DMS 273 treated with DMSO at 0.1 percent for 48 hours (cell line): ENCODE measurements around the gene TTC39B.
A peak's percentile ranks its signal among the peaks of the same experiment; 100 is the strongest.

Source experiments
- DNase-seq: peaks from one replicate; lab custom pipeline; 2025; lab: John Stamatoyannopoulos, UW

Gene TTC39B

DNA sequence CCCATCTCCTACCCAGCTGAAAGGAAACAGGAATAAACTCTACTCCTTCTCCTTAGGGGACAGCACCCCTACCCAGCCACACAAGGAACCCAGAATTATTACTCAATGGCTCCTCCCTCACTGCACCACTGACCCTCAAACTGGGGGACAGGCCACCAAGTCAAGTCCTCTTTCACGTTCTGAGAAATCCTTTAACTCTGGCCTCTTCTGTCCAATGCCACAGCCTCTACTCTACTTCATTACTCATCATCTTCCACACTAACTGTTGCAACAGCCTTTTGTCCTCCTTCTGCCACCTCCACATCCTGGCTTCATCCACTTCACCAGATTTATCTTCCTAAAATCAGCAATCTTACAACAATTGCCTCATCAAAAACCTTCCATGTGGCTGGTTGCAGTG lies 6.8 kb downstream of the TTC39B start:
- DNase-seq: no peak

DNA sequence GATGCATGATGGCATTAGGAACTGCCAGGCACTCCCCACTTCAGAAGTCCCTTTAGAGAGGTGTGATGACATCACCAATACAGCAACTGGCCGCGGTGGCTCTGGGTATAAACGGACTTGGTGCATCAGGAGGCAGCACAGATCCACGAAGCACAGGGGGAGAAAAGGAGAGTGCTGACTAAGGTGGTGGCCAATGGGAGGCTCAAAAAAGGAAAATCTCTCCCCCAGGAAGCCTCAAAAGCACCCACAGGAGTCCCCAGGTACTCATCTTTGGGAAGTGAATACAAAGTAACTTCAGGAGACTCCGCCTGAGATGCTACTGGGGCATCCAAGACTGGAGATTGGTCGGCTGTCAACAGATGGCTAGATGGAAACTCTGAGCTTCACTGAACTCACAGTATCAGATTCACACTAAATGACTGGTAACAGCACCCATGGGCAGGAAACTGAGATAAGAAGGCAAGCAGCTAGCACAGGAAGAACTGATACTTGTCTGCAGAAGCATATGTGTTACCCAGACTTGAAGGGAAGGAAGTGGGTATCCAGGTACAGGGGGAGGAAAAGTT lies 7.6 kb downstream of the TTC39B start:
- no peak for DNase-seq

DNA sequence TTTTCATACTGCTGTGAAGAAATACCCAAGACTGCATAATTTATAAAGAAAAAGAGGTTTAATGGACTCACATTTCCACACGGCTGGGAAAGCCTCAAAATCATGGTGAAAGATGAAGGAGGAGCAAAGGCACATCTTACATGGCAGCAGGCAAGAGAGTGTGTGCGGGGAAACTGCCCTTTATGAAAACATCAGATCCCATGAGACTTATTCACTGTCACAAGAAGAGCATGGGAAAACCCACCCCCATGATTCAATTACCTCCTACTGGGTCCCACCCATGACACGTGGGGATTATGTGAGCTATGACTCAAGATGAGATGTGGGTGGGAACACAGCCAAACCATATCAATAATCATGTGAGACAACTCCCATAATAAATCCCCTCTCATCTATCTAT lies 8.7 kb downstream of the TTC39B start:
- DNase-seq: no peak

DNA sequence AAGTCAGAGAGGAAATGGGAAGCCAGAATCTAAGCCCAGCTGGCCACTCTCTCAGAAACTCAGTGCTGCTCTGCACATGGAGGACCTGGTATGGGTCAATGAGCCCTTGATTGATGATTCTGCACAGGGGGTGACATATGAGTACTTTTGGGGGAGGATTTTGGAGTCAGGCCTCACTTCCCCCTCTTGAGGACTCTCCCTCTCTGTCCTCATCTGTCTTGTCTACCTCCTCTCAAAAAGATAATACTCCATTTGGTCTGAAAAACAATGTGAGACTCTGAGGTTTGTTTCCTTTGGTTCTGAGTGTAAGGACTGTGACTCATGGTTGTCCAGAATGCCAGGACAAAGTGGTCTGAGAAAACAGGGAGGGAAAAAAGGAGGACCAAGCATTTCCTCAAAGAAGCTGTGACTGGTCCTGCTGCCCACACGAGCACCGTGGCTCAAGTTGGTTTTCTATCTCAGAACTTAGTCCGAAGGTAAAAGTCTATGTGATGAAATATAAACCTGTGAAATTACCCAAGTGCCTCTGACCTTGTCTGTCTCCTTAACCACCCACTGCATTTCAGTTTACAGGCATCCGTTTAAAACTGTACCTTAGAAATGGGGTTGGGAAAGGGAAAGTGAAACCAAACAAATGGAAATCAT lies 11.1 kb downstream of the TTC39B start:
- DNase-seq: peak; percentile 23

DNA sequence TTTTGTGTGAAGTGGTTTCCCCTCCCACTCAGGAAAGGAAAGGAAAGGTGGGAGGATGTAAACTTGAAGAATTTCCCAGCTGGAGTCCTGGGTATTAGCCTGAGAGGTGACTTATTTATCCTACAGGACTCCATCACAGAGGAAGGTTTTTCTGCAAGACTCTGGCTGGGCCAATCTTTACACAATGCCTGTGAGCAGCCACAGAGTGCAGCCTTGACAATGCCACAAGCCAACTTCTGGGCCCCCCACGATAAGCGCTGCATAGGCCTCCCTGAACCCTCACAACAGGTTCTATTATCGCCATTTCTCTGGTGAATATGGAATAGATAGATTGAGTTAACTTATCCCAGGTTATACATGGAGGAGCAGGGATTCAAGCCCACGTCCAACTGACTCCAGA lies 12.4 kb downstream of the TTC39B start:
- DNase-seq: no peak

DNA sequence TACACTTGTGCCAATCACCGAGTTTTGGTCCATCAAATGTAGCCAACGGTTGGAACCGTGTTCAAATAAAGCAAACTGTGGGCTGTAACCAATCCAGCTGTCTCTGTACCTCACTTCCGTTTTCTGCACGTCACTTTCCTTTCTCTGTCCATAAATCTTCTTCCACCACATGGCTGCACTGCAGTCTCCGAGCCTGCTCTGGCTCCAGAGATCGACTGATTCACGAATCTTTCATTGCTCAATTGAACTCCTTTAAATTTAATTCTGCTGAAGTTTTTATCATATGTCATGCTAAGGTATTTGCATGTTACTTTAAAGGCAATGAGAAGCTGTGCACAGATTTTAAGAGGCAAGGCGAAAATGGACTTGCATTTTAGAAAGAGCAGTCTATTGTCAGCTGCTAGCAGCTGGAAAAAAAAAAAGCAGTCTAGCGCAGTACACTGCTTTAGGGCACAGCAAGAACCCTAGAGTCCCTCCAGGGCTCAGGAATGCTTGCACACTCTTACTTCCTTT lies 13.2 kb downstream of the TTC39B start:
- DNase-seq: no peak

DNA sequence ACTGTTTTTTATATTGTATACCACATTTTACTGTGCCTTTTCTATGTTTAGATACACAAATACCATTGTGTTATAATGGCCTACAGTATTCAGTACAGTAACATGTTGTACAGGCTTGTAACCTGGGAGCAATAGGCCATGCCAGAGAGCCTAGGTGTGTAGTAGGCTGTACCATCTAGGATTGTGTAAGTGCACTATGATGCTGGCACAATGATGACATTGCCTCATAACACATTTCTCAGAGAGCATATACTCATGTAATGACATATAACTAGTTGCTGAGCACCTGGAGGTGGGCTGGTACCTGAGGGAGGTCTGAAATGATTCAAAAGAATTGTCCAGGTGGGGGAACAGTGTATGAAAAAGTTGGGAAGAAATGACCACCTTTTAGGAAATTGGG lies 13.9 kb downstream of the TTC39B start:
- no peak for DNase-seq

DNA sequence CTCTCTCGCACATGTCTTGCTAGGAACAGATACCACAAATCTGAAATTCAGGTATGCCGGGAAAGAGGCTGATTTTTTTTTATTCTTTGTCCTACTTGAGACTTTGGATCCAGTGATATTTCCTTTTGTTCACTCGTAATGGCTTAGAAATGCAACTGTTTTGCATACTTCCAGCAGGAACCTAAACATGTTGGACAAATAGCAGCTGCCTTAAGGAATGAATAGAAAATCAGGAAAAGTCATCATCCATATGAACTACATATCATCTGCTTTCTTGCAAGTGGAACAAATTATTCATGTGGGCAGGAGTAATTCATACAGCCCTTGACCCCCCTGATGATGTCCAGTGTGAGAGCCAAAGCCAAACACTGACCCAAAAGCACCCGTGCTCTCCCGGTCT lies 17.4 kb downstream of the TTC39B start:
- no peak for DNase-seq

DNA sequence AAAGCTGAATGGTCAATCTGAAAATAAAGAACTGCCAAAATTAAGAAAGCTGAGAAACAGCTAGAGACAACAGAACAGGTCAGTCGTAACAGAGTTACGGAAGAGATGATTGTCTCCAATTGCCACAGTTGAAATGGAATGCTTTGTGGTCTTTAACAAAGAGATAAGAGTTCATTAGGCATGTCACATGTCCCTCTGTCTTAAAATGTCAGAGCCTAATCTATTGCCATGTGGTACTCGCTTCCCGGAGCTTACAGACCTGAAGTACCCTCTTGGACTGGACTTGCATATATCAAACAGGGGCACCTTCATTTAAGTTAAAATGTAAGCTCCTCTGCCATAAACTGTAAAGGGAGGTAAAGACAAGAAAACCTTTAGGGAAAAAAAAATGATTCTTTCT lies 19.7 kb downstream of the TTC39B start:
- no peak for DNase-seq

DNA sequence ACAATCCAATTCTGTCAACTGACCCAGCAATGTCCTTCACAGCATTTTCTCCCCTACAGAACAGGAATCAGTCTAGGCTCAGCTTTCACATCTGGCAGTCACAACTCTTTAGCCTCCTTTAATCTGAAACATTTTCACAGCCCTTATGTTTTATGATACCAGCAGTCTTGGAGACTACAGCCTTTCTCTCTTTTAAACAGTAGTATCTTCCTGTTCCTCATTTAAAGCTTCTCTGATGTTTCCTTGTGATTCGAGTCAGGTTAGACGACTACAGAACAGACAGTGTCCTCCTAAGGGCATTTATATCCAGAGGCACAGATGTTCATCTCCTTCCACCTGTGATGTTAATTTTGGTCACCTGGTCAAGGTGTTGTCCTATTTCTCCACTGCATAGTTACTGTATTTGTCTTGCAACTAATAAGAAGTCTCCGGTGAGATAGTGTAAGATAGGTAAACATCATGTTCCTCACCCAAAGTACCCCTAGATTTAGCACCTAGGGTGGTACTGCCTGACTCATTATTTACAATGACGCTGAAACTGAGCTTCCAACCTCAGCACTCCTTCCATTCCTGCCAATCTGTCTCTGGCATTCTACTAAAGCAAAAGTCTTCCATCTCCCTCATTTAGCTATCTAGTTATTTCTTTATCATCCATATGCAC lies 20.7 kb downstream of the TTC39B start:
- no peak for DNase-seq

DNA sequence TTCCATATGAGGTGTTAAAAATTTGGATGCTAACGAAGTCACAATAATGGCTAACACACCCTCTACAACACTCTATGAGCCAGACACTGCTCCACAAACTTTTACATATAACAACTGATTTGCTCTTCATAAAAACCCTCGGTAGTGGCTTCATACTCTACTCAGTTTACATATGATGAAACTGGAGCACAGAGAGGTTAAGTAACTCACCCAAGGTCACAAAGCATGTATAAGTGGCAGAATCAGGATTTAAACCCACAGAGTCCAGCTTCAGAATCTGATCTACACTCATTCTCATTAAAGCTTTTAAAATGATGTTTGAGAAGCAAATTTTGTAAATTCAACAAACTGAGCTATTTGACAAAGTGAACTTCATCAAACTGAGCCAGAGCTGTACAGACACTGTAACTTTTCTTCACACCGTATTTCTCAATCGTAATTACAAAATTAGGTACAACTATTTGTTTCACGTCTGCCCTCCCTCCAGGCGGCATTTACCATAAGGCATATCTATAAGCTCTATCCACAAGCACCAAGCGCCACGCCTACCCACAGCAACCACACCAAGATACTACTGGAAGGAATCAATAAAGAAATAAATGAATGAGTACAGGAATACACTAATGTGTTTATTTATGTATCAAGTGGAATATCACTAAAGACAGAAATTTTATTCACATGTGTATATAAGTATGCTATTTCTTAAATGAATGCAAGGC lies 24.3 kb downstream of the TTC39B start:
- no peak for DNase-seq

DNA sequence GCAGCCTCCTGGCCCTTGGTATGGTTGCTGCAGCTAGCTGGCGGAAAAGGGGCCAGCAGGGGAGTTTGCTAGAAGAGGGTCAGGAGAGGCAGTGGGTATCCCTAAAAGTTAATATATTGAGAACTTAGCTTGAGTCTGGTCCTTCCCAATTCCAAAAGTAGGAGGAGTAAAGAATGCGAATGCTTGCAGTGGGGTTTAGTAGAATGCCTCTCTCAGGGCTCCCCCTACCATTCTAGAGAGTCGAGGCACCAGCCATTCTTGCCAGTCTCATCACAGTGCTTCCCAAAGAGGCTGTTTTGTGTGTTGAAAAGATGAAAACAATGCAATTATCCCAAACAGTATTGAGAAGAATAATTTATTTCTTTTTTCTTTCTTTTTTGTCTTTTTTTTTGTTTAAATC lies 26.4 kb downstream of the TTC39B start:
- DNase-seq: no peak

DNA sequence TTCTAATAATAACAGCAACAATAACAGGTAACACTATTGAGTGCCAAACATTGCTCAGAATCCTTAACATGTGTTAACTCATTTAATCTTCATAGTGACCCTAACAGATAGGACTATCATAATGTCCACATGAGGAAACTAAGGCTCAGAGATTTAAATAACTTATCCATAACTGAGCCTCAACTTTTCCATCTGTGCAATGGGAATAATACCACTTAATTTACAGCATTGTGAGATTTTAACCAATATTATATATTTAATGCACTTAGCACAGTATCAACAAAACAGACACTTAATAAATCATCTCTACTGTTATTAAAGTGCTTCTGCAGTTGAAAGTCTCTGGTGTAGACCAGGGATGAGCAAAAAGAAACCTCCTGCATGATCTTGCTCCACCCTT lies 28.2 kb downstream of the TTC39B start:
- DNase-seq: no peak

DNA sequence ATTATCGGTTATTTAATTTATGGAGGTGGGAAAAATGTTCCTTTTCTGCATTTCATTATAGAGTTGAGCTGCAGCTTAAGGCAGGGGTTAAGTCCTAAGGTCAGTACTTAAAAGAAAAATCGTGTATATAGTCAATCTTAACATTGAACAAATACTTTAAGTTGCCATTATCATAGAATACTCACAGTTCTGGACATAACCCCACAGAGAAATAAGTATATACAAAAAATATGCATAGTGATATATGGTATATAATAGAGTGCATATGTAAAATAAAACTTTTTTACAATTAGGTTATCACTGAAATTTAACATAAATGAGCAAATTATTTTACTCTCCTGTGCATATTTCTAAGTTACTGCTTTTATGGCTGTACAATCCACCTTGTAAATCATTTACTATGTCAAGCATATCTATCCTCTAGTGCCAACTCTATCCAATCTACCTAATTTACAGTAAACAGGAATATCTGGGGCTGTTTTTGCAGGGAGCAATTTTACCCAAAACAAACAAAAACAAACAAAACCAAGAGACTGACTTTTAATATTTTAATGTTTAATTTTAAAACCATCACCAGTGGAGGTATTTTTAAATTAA lies 28.8 kb downstream of the TTC39B start:
- no peak for DNase-seq

DNA sequence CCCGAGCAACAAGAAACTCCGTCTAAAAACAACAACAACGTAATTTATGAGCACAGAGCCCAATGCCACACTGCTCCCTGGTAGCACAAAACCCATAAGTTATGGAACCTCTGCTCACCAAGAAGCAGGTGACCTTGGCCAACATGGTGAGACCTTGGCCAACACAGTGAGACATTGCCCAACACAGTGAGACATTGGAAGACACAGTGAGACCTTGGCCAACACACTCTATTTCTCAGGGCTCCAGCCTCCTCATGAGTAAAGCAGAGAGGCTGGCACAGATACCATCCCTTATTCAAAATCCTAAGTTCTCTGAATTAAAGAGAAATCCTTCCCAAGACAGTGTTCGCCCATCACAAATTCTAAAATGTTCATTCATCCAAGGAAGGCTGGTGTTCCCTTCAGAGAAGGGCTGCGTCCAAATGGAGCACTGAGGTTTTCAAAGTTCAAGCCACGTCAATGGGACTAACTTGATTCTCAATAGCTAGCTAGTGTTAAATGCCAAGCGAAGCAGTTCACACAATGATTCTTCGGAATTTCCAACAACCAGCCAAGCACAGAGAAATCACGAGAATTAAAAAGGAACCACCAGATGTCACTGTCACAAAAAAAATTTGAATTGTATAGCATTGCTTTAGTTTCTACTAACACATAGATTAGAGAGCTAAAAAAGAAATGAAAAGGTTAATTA lies 29.5 kb downstream of the TTC39B start:
- DNase-seq: no peak

DNA sequence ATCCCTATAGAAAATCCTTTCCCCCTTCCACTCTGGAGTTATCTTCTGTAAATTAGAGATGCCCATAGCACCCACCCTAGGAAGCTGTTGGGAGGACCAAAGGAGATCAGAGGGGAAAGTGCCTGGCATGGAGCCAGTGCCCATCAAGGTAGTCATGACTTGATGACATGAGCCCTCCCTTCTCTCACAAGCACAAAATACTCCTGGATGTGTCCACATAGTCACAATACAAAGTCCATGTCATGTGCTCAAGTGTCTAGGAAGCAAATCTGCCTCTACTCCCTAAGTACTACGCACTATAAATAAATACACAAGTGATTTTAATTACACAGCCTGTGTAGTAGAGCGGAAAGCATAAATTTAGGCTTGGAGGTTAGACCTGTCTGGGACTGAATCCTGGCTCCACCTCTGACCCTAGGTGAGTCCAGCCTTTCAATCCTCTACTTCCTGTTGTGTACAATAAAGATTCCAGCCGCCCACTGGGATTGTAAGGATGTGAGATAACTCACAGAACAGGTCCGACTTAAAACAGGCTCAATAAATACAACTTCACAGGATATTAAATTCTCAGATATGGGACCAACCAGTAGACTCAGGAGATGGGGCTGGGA lies 30.6 kb downstream of the TTC39B start:
- no peak for DNase-seq

DNA sequence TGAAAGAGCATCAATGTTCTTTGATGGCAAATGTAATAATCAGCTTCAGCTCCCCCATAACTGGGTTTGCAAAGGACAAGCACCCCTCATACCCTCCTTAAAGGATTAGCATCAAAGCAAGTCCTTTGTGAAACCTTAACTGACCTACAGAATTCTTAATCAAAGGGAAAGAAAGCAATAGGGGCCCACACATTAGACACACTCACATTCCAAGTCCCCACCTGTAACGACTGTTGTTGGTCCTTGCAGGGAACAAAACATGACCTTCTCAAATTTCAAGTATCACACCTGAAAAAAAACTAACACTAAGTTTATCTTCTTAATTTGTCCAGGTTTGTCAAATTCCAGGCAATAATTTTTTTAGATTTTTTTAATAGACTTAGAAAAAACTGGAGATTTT lies 32.6 kb downstream of the TTC39B start:
- DNase-seq: no peak

DNA sequence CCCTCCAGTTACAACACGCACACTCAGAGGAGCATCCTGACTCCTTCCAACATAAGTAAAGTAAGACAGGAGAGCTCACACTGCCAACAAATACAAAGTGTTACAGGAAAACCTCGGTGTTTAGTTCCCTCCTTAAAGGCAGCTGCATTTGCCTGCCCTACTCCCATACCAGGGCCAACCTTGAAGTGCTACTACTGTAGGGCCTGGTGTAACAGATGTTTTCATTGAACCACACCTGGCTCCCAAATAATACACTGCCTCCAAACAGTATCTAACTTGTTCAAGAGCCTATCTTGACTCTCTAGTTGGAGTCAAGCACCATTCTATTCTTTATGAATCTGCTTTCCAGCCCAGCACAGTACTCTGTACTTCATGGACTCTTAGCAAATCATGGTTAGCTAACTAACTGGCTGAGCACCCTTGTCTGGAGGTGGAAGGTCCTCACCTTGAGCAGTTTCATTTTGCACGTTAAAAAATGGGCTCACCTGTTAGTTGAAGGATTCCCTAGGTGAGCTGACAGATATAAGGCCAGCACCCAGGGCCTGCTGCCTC lies 34.6 kb downstream of the TTC39B start:
- no peak for DNase-seq

DNA sequence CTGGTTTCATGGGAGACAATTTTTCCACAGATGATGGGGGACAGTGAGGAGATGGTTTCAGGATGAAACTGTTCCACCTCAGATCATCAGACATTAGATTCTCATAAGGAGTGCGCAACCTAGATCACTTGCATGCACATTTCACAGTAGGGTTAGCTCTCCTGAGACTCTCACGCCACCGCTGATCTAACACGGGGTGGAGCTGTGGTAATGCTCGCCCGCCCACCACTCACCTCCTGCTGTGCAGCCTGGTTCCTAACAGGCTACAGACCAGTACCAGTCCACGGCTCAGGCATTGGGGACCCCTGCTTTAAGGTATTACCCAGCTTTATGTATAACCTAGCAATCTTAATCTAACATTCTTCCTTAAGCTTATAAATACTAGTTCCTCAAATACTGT lies 35.6 kb downstream of the TTC39B start:
- DNase-seq: no peak

DNA sequence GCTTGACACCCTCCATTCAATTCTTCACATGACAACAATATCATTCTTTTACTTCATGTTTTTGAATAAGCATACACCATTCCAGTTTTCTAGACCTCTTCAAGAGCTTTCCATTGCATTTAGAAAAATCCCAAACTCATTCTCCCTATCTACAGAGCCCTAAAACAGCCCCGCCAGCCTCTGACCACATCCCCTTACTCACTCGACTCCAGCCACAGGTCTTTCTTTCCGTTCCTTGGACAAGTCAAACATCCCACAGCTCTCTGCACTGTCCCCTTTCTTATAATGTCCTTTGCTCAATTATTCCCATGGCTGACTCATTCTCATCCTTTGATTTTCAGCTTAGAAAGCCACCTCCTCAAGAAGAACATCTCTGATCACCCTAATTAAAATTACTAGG lies 38.2 kb downstream of the TTC39B start:
- DNase-seq: no peak

DNA sequence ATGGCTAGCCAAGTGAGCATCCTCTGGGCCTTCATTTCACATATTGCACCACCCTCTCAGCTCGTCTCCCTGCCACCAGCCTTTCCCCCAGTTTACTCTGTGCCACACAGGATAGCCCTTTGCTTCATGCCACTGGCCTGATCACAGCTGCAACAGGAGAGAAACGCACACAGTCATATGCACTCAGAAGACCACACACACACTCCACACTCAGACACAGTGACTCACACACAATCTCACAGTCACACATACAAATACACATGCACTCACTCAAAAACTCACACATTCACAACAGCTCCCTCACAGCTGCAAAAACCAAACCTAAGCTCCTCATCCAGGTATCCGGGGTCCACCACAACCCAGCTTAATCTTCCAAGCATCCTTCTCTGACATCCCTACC lies 38.7 kb downstream of the TTC39B start:
- no peak for DNase-seq
